Measurements from ENCODE around the gene CYBA.

Gene CYBA

GRCh38 chr16:88646345-88647034 is 4.4 kb downstream of the CYBA start:
- H3K9ac ChIP-seq (ENCODE audit: low read length), result no peak overlapping the region
- no peaks in the 10 kb centered on the region for H3K27me3 ChIP-seq (ENCODE audit: control insufficient read depth, insufficient read depth, low read length)
- H3K4me1 ChIP-seq (ENCODE audit: control insufficient read depth, insufficient read depth, low read length), result peaks cover 17% of the 10 kb centered on the region
- no peaks in the 10 kb centered on the region for H3K36me3 ChIP-seq (ENCODE audit: control insufficient read depth, insufficient read depth, low read length)
- H3K4me3 ChIP-seq (ENCODE audit: low read length), result no peak overlapping the region
- H3K9me3 ChIP-seq (ENCODE audit: control insufficient read depth, low read length), result no peaks in the 10 kb centered on the region

- Histone ChIP-seq H3K27me3 (ENCODE audit: control insufficient read depth, insufficient read depth, low read length) (peaks cover 4% of the 10 kb centered on the region), H3K36me3 (ENCODE audit: control insufficient read depth, insufficient read depth, low read length) (no peaks in the 10 kb centered on the region), H3K4me1 (ENCODE audit: control insufficient read depth, insufficient read depth, low read length) (peaks cover 12% of the 10 kb centered on the region), H3K9ac (ENCODE audit: low read length) (no peak overlapping the region), H3K4me3 (ENCODE audit: low read length) (no peak overlapping the region), H3K9me3 (ENCODE audit: control insufficient read depth, low read length) (no peaks in the 10 kb centered on the region)
Observed at GRCh38 chr16:88645941-88646340, 4.9 kb downstream of the CYBA start.

DNA sequence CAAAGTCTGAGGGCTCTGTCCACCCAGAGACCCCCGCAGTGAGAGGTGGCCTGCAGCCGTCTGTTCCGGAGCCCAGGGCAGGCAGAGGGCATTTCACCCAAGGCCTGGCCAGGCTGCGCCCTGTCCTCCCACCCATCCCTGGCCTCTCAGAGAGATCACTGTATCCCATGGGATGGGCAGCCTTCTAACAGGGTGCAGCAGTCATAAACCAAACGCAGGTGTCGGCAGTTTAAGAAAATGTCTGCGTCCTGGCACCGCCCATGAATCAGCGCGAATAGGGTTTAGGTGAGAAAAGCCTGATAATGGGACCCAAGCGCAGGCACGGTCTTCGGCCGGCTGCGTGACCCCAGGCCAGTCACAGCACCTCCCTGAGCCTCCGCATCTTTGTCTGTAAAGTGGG is 5.4 kb downstream of the CYBA start:
- Histone ChIP-seq H3K4me3 (ENCODE audit: low read length) (no peak overlapping the region), H3K9ac (ENCODE audit: low read length) (no peak overlapping the region), H3K27me3 (ENCODE audit: control insufficient read depth, insufficient read depth, low read length) (peaks cover 9% of the 10 kb centered on the region), H3K36me3 (ENCODE audit: control insufficient read depth, insufficient read depth, low read length) (no peaks in the 10 kb centered on the region), H3K4me1 (ENCODE audit: control insufficient read depth, insufficient read depth, low read length) (peaks cover 12% of the 10 kb centered on the region), H3K9me3 (ENCODE audit: control insufficient read depth, low read length) (no peaks in the 10 kb centered on the region)

GRCh38 chr16:88643644-88643932 is 7.3 kb downstream of the CYBA start:
- H3K9me3 ChIP-seq (ENCODE audit: control insufficient read depth, low read length), result no peaks in the 10 kb centered on the region
- H3K4me1 ChIP-seq (ENCODE audit: control insufficient read depth, insufficient read depth, low read length), result peaks cover 16% of the 10 kb centered on the region
- H3K9ac ChIP-seq (ENCODE audit: low read length), result no peak overlapping the region
- H3K4me3 ChIP-seq (ENCODE audit: low read length), result no peak overlapping the region
- peaks cover 27% of the 10 kb centered on the region for H3K27me3 ChIP-seq (ENCODE audit: control insufficient read depth, insufficient read depth, low read length)
- no peaks in the 10 kb centered on the region for H3K36me3 ChIP-seq (ENCODE audit: control insufficient read depth, insufficient read depth, low read length)

GRCh38 chr16:88642881-88643643 is 7.8 kb downstream of the CYBA start:
- no peaks in the 10 kb centered on the region for H3K9me3 ChIP-seq (ENCODE audit: control insufficient read depth, low read length)
- H3K9ac ChIP-seq (ENCODE audit: low read length), result no peak overlapping the region
- H3K27me3 ChIP-seq (ENCODE audit: control insufficient read depth, insufficient read depth, low read length), result peaks cover 33% of the 10 kb centered on the region
- no peaks in the 10 kb centered on the region for H3K36me3 ChIP-seq (ENCODE audit: control insufficient read depth, insufficient read depth, low read length)
- no peak overlapping the region for H3K4me3 ChIP-seq (ENCODE audit: low read length)
- H3K4me1 ChIP-seq (ENCODE audit: control insufficient read depth, insufficient read depth, low read length), result peaks cover 20% of the 10 kb centered on the region

DNA sequence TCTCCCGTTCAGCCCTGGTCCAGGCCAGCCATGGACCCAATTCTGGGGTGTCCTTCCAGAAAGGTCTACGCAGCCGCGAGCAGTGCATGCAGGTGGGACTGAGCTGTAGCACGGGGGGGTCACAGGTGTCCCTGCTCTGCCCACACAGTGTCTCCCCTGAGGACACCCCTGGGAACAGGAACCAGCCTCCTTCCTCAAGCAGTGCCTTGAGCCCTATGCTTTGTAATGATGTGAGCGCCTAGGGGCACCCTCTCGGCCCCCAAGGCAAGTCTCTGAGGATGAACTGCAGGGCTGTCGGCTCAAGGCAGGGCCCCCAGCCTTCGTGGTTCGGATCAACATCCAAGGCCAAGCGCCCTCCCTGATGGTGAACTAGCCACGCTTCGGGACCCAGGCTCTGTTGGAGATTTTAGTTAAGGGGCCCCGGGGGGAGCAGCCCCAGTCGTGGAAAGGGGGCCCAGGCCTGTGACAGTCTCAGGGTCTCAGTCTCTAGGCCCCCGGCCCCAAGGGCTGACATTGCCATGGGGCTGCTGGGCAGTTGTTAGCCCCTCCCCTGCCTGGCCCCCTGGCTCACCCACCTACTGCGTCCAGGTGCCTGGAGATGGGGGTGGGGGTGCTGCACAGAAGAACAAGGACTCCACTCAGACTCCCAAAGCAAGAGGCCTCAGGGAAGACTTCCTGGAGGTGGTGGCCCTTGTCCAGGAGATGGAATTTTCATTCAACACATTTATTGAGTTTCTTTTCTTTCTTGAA is 10.2 kb downstream of the CYBA start:
- peaks cover 39% of the 10 kb centered on the region for H3K27me3 ChIP-seq (ENCODE audit: control insufficient read depth, insufficient read depth, low read length)
- H3K4me3 ChIP-seq (ENCODE audit: low read length), result no peak overlapping the region
- no peaks in the 10 kb centered on the region for H3K9me3 ChIP-seq (ENCODE audit: control insufficient read depth, low read length)

DNA sequence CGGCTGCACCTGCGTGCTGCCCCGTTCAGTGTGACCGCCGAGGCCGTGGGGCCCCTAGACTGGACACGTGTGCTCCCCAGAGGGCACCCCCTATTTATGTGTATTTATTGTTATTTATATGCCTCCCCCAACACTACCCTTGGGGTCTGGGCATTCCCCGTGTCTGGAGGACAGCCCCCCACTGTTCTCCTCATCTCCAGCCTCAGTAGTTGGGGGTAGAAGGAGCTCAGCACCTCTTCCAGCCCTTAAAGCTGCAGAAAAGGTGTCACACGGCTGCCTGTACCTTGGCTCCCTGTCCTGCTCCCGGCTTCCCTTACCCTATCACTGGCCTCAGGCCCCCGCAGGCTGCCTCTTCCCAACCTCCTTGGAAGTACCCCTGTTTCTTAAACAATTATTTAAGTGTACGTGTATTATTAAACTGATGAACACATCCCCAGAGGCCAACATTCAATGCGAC is 10.8 kb downstream of the CYBA start:
- H3K4me3 ChIP-seq (ENCODE audit: low read length), result no peak overlapping the region
- H3K9me3 ChIP-seq (ENCODE audit: control insufficient read depth, low read length), result no peaks in the 10 kb centered on the region
- H3K4me1 ChIP-seq (ENCODE audit: control insufficient read depth, insufficient read depth, low read length), result peaks cover 22% of the 10 kb centered on the region
- H3K9ac ChIP-seq (ENCODE audit: low read length), result no peak overlapping the region
- H3K36me3 ChIP-seq (ENCODE audit: control insufficient read depth, insufficient read depth, low read length), result no peaks in the 10 kb centered on the region
- peaks cover 44% of the 10 kb centered on the region for H3K27me3 ChIP-seq (ENCODE audit: control insufficient read depth, insufficient read depth, low read length)

More for the DNA sequence above, 10.2 kb downstream of the CYBA start:
- Histone ChIP-seq H3K4me1 (ENCODE audit: control insufficient read depth, insufficient read depth, low read length) (peaks cover 20% of the 10 kb centered on the region), H3K9ac (ENCODE audit: low read length) (no peak overlapping the region), H3K36me3 (ENCODE audit: control insufficient read depth, insufficient read depth, low read length) (no peaks in the 10 kb centered on the region)

- H3K36me3 ChIP-seq (ENCODE audit: control insufficient read depth, insufficient read depth, low read length), result no peaks in the 10 kb centered on the region
- H3K9me3 ChIP-seq (ENCODE audit: control insufficient read depth, low read length), result no peaks in the 10 kb centered on the region
- peaks cover 26% of the 10 kb centered on the region for H3K4me1 ChIP-seq (ENCODE audit: control insufficient read depth, insufficient read depth, low read length)
- peaks cover 48% of the 10 kb centered on the region for H3K27me3 ChIP-seq (ENCODE audit: control insufficient read depth, insufficient read depth, low read length)
- H3K4me3 ChIP-seq (ENCODE audit: low read length), result no peak overlapping the region
- H3K9ac ChIP-seq (ENCODE audit: low read length), result no peak overlapping the region
Observed at GRCh38 chr16:88639231-88640038, 11.4 kb downstream of the CYBA start.

GRCh38 chr16:88638323-88639230 is 12.3 kb downstream of the CYBA start, which contains the start of gene IL17C:
Gene IL17C (plus strand): TSS chr16:88638572. CDS start chr16:88638642, 70 bp downstream.
- Histone ChIP-seq H3K27me3 (ENCODE audit: control insufficient read depth, insufficient read depth, low read length) (peaks cover 55% of the 10 kb centered on the region), H3K4me1 (ENCODE audit: control insufficient read depth, insufficient read depth, low read length) (peaks cover 32% of the 10 kb centered on the region), H3K9ac (ENCODE audit: low read length) (no peak within 1 kb of the TSS), H3K9me3 (ENCODE audit: control insufficient read depth, low read length) (no peaks in the 10 kb centered on the region), H3K4me3 (ENCODE audit: low read length) (no peak within 1 kb of the TSS), H3K36me3 (ENCODE audit: control insufficient read depth, insufficient read depth, low read length) (no peaks in the 10 kb centered on the region)

DNA sequence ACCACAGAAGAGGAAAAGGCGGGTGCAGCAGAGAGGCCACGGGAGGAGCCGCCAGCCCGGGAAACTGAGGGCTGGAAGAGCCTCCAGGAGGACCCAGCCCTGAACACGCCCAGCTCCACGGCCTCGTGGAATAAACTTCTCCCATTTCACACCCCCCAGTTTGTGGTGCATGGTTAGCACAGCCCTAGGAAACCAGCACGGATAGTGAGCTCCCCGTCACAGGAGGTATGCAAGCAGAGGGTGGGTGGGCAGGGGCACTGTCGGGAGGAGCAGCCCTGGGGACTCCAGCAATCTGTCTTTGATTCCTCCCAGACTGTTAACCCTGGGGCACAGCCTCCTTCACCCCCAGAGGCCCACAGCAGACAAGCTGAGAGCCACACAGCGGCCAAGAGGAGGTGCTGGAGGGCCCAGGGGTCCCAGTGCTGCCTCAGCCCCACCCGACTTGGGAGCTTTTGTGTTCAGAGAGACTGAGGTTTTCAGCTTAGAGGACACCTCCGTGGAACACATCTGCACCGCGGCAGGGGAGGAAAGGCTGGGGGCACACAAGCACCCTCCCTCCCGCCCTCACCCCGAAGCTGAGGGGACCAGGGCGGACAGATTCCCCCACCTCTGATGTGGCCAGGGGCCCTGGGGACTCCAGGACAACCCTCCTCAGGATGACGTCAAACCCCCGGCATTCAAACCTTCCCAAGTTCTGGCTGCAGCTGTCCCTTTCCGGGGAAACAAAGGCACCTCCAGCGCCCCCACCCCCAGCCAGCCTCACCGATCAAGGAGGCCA is 14.2 kb downstream of the CYBA start:
- H3K9ac ChIP-seq (ENCODE audit: low read length), result no peak overlapping the region
- no peaks in the 10 kb centered on the region for H3K36me3 ChIP-seq (ENCODE audit: control insufficient read depth, insufficient read depth, low read length)
- H3K27me3 ChIP-seq (ENCODE audit: control insufficient read depth, insufficient read depth, low read length), result peaks cover 55% of the 10 kb centered on the region
- no peak overlapping the region for H3K4me3 ChIP-seq (ENCODE audit: low read length)
- no peaks in the 10 kb centered on the region for H3K9me3 ChIP-seq (ENCODE audit: control insufficient read depth, low read length)
- peaks cover 32% of the 10 kb centered on the region for H3K4me1 ChIP-seq (ENCODE audit: control insufficient read depth, insufficient read depth, low read length)
